HG02678 (cell line): ENCODE data around the gene KRTAP22-1.

Source experiments
- ATAC-seq: cut with Tn5 transposase; IDR thresholded peaks from one replicate; pipeline ENCODE4 v1.9.1; 2021; ENCODE audit warnings: mild to moderate bottlenecking, moderate library complexity; ENCODE audit not compliant: unreplicated experiment

Gene KRTAP22-1

DNA sequence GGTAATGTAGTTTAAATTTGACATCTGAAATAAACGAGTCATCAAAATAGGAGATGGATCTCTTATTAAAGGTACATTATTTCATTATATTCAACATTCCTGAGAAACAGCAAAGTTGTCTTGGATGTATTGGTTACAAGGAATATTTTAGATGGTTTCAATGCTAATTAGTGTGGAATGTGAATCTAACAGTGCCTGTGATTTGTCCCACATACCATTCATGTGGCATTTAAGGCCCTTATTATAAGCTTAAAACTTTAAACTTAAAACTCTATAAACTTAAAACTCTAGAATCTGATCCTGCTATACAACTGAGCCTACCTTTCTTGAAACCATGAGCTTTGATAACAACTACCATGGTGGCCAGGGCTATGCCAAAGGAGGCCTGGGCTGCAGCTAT, at the start of gene KRTAP22-1:
KRTAP22-1 (plus strand) TSS at position 301 of the 400 bp plus-strand sequence.
- no peak for ATAC-seq

DNA sequence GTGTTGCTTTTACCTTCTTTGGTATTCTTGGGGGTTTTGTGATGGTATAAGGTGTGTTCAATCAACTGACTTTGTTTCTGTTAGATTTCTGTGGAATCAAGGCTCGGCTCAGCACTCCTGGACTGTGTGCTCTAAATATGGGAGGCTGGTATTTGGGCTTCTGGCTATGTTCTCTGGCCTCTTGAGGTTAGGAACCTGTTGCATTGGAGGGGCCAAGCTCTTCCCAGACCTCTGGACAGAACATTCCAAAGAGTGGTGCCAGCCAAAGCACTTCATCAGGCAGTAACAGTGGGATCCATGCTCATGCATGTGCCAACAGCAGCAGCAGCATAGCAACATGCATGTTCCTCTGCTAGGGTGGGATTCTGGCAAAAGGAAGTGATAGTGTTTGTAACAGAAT, 48.1 kb upstream of the KRTAP22-1 start:
- ATAC-seq = no peak

DNA sequence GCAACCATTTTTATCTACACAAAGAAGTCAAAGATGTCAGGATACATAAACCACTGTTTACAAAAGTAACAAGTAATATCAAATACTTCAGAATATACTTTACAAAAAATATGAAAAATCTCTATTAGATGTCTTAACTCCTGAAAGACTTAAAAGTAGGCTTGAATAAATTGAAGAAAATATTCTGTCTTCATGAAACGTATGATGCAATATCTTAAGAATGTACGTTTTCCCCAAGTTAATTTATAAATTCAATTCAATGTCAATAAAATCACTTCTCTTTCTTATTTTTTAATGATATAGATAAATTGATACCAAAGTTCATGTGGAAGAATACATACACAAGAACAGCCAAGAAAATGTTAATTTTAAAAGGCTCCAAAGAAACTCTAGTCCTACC, 45.8 kb upstream of the KRTAP22-1 start:
- ATAC-seq = no peak

DNA sequence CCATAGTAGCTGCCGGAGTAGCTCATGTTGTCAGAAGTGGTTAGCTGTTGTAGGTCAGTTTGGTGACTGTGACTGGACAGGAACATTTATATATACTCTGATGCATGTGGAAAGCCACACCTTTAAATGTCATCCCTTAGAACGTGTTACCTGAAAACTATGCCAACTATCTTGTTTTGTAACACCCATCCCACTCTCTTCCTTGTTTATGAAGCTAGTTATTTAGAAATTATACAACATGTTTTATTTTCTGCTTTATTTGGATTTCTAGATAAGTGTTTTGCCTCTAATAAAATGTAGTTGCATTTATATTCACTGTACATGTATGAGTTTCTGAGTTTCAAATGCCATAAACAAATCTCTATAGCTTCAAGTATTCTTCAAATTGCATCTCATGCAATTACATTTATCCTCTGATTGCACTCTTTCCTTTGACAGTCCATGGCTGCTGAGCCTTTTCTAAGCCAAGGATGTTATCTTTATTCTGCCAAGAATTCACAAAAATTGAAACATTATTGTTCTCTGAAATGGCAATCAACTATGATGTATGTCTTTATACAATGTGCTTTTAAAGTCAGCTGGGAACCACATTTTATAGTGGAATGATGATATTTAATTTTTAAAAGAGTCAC, 39.5 kb upstream of the KRTAP22-1 start, which contains the start of gene KRTAP19-7:
KRTAP19-7 (minus strand) TSS at position 51 of the 632 bp plus-strand sequence; CDS start at position 26, 25 bp downstream.
- no peak for ATAC-seq

DNA sequence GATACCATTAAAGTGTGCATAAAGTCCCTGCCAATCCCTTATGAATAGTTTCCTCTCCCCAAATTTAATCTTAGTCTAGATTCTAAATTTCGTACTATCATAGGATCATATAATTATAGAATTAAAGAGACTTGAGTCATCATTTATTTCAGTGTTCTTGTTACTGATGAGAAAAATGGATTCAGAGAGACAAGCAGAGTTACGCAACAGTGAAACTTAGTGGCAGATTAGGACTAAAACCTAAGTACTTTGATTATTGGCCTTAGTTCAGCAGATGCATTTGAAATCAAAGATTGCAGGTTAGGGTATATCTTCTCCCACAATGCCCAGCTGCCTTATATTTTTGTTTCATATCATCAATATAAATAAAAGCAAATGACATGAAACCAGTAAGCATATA, 38.9 kb upstream of the KRTAP22-1 start:
- no peak for ATAC-seq

DNA sequence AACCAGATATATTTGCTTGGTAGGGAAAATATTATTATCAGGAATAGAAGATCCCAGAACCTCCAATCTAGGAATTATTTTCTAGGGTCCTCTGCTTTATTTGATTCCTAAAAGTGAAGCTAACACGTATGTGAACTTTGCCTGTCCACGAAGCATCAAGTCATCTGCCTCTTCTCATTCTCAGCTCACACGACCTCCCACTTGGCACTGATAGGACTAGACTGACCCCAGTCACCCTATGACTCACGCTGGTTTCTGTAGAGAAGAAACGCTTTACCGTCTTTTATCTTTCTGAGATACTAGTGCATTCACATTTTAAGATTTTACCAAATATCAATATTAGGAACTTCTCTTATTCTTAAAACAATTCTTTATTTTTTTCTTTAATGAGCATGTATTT, 37.8 kb upstream of the KRTAP22-1 start:
- ATAC-seq = no peak

DNA sequence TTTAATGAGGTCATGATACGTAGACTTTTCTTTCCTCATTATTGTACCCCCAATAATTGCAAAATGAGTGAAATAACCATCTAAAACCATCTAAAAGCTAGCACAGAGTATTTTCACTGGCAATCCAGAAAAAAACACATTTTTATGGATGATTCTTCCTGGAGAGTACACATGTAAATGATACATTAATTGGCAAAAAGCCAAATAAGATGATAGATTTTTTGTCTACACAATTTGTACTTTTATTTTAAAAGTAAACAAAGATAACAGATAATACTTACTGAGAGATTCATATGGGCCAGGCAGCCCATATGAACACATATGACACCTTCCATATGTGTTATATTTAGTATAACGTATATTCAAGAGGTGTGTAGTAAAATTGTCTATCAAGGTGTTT, 37.3 kb upstream of the KRTAP22-1 start:
- ATAC-seq = no peak

DNA sequence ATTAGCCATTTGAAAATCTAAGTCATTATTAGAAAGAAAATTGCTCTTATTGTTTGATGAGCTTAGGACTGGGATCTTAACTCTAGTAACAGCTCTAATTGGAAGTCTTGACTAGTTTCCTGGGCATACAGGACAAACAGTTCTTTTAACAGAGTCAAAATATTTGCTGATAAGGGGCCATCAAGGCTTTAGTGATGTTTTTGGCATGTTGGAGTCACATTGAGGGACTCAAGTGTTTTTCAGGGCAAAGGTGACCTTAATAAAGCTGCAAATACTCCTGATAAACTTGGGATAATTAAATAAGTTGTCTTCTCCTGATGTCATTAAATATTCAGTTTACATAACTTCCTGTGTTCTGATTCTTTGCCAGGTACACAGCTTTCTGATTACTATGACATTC, 33.3 kb upstream of the KRTAP22-1 start:
- no peak for ATAC-seq

DNA sequence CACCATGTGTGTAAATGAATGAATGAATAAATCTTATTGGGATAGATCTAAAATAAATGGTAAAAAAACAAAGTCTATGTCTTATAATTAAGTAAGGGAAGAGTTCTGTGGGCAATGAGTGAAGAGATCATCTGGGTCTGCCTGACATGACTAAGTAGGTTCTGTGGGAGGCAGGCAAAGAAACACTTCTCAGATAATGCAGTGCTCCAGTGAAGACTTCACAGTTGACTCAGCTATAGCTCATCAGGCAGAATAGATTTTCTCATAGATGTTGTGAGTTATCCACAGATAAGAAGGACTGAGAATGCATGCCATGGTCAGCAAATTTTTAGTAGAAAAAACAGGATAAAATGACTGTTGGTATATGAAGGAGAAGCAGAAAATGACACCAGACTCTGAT, 23.1 kb upstream of the KRTAP22-1 start:
- no peak for ATAC-seq

DNA sequence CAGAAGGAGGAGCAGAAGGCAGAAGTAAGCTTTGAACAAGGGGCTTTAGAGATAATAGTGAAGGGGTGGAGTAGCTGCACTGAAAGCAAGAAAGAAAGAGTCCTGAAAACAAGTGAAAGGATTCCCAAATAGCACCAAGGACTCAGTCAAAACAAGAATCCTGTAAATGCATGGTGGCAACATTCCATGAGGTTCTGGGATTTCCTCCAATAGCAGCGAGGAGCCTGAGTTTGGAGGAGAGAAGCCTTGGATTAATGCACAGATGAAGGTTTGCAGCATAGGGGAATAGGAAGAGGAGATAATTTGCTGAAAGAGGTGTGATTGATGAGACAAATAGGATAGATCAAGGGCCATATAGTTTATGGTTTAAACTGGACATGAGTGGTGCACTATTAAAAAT, 21.5 kb upstream of the KRTAP22-1 start:
- ATAC-seq = no peak

DNA sequence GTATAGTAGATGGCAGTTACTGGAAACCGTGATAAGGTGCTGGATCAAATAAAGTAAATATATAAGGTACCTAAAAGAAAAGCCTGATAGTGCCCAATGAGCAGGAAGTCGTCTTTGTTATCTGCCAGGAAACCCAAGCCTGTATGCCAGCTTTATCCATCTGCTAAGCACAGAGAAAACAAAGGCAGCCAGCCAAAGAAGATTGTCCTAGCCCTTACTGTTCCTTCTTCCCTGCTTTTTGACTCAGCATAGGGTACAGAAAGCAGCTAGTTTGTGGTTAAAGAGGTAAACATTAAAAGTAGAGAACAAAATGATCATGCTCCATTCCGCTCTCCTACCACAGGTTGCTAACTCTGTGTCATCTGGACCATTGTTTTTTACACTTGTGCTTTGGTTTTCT, 20.8 kb upstream of the KRTAP22-1 start:
- no peak for ATAC-seq

DNA sequence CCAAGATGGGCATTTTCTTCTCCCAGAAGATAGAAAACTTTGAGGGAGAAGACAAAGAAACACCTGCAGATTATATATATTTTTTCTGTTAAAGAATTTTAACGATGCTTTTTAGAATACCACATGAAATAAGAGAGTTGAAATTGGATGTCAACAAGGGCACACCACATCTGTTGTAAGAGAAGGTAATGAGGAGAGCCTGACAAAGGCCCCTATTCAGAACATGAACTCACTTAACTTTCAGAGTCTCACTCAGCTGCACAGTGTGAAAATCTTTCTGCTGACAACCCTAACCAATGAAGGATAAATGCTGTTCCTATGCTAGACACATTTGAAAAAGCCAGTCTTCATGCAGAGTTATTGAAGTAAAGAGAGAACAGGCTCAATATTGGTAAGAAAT, 18.0 kb upstream of the KRTAP22-1 start:
- no peak for ATAC-seq

DNA sequence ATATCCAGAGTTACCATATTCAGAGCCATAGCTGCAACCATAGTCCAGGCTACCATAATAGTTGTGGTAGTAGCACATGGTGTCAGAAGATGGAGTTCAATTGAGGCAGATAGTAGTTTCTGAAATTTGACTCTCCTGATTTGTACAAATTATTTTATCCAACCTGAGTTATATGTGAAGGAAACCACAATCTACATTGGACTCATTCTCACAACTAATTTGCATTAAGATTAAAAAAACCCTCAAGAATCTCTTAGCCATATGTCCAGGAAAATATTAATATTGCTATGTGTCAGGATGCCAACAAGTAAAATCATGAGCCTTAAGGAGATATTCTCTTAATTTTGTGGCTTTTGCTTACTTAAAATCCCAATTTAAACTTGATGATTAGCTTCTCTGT, 10.6 kb upstream of the KRTAP22-1 start, which contains the start of gene KRTAP22-2:
KRTAP22-2 (minus strand) TSS at position 101 of the 400 bp plus-strand sequence.
- no peak for ATAC-seq

DNA sequence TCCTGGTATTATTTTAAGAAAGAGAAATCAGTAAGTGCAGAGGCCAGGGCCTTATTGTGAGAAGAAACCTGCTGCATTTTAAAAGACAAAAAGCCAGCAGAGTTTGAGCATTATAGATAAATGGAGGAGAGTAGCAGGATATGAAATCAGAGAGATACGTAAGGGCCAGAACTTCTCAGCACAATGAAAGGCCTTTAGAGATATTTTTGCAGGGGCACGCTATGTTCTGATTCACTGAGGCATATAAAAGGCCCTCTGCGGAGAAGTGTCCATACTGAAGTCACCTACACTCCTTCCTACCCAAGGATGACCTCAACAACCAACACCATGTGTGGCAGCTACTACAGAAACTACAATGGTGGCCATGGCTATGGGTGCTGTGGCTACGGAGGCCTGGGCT, 8.7 kb upstream of the KRTAP22-1 start, which contains the start of gene KRTAP6-3:
KRTAP6-3 (plus strand) TSS at position 301 of the 400 bp plus-strand sequence; CDS start at position 307, 6 bp downstream.
- ATAC-seq = no peak

DNA sequence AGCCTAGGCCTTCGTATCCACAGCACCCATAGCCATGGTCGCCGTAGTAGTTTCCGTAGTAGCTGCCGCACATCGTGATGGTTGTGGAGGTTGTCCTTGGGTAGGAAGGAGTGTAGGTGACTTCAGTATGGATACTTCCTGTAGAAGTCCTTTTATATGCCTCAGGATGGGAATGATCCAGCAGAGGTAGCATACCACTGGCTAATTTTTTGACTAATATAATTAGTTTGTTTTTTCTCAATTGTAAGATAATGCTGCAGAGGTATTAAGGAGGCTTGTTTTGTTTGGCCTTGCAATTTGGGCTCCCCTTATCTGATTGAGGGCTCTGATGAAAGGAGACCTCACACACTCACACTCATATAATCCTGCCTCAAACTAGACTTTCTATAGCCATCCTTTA, 2.1 kb upstream of the KRTAP22-1 start, which contains the start of gene KRTAP6-2:
KRTAP6-2 (minus strand) TSS at position 101 of the 400 bp plus-strand sequence; CDS start at position 73, 28 bp downstream.
- ATAC-seq = no peak

DNA sequence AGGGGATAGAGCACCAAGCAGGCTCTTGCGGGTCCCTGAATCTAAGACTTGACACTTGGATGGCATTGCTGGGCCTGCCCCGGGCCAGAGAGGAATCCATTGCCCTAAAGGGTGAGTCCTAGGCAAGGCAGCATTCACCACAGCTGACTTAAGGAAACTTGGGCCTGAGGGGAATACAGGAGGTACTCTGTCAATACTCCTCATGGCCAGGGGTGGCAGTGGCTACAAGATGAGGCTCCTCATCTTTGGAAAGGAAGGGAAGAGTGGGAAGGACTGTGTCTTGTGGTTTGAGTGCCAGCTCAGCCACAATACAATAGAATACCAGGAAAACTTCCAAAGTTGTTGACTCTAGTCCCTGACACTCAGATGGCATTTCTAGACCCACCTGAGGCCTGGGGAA, 5.1 kb downstream of the KRTAP22-1 start:
- ATAC-seq = no peak

DNA sequence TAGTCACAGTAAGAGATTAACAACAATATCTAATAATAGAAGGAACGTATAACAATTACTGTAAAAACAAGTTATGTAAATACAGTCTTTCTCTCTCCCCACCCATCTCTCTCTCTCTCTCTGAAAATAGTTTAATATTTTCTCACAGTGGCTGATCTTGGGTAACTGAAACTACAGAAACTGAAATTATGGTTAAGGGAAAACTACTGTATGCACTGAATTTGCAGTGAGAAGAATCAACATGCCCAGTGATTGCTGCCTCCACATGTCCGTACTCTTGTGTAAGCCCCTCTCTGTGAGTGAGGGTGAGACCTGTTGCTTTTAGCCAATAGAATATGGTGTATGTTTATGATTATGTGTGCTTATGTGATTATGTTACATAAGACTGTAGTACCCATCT, 11.2 kb downstream of the KRTAP22-1 start:
- no peak for ATAC-seq

DNA sequence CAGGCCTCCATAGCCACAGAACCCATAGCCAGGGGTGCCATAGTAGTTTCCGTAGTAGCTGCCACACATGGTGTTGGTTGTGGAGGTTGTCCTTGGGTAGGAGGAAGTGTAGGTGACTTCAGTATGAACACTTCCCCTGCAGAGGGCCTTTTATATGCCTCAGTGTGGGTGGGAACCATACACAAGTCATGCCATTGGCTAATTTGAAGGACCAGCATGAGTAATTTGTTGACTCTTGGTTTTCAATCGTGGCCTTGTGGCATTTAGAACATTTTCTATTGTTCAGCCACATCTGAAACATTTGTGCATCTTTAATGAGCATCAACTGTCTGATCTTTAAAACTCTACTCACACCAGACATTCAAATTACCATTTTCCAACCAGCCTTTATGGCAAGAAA, 12.9 kb downstream of the KRTAP22-1 start, which contains the start of gene KRTAP6-1:
KRTAP6-1 (minus strand) TSS at position 95 of the 400 bp plus-strand sequence; CDS start at position 69, 26 bp downstream.
- ATAC-seq = no peak

DNA sequence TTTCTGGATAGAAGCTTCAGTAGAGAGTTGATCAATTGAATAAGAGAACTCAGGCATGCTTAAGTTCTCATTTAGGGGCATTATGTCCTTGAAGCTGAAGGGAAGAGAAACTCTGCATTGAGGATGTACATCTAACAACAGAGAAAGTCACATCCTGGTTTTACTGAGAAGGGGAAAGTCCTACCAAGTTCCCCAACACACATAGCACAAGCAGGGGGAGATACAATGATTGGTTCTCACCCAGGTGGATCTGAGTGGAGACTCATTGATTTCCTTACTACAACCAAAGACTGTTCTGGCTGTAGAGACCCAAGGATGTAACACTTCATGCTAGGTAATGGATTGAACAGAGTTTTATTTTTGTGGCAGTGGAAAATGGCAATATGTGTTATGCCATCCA, 14.3 kb downstream of the KRTAP22-1 start:
- no peak for ATAC-seq

DNA sequence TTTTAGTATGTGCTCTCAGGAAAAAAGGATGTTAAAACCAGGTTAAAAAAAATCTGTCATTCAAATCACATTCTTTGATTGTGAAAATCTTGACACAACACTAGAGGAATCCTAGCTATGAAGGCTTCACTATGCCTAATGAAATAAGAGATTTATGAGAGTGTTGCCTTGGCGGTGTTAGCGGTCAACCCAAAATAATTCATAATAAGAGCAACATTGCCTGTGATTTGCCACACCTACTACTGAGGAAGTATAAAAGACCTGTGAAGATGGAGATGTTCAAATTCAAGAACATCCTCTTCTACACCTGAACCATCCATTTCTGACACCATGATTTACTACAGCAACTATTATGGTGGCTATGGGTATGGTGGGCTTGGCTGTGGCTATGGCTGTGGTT, 15.2 kb downstream of the KRTAP22-1 start, which contains the start of gene KRTAP20-1:
KRTAP20-1 (plus strand) TSS at position 301 of the 400 bp plus-strand sequence; CDS start at position 331, 30 bp downstream.
- ATAC-seq = no peak

DNA sequence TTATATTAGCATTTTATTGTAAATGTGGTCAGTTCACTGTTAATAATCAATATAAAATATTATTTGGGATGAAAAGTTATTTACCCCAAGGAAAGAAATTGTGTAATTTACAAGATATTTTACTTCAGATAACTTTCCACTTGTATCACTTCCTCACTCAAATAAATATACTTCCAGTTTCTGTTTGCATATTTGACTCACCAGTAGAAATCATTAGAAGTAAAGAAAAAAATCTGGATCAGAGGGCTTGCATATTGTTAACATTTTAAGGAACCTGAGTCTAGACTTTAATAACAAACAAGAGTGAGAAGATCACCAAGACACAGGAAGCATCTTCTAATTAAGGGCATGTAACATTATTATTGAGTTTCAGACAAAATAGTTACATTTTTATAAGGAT, 19.2 kb downstream of the KRTAP22-1 start:
- ATAC-seq = no peak

DNA sequence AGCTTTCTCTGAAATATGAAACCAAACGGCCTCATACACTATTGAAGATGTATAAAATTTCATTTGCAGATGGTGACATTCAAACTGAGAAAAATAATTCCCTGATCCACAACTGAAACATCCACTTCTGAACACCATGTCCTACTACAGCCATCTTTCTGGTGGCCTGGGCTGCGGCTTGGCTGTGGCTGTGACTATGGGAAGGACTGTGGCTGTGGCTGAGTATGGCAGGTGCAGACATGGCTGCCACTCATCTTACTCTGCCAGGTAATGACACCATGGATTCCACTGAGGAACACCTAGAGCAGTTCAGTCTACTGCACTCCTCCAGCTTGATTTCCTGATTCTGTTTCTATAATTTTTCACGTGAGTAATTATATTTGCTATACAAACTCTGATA, 19.6 kb downstream of the KRTAP22-1 start, which contains the start of gene KRTAP20-4:
KRTAP20-4 (plus strand) TSS at position 106 of the 400 bp plus-strand sequence.
- ATAC-seq = no peak
